GM21529 (cell line): Measurements from ENCODE around the gene PCDHGA12.
"Not testable (repeated sequence)": the region's sequence is repeated elsewhere in the genome, so short reads cannot be mapped to it uniquely, and the experiment has no call there.

Source experiments
- ATAC-seq: cut with Tn5 transposase; IDR thresholded peaks from one replicate; pipeline ENCODE4 v1.9.1; 2021; ENCODE audit not compliant: unreplicated experiment

Gene PCDHGA12

DNA sequence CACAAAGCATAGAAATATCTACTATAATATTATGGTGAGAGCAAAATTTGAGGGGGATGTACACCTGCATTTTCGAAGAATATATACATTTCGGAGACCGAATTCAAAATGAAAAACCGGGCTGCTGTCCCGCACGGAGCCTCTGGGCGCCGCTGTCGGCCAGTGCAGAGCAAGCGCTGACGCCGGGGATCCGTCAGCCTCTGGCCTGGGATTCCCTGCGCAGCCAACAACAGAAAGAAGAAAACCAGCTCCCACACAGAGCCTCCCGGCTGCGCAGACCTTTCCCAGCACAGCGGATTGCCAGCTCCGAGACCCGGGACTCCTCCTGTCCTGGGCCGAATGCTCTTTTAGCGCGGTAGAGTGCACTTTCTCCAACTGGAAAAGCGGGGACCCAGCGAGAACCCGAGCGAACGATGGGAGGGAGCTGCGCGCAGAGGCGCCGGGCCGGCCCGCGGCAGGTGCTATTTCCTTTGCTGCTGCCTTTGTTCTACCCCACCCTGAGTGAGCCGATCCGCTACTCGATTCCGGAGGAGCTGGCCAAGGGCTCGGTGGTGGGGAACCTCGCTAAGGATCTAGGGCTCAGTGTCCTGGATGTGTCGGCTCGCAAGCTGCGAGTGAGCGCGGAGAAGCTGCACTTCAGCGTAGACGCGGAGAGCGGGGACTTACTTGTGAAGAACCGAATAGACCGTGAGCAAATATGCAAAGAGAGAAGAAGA is 22.4 kb upstream of the PCDHGA12 start, which contains the start of gene PCDHGB6:
Gene PCDHGB6 (plus strand): TSS at position 232 of the 716 bp plus-strand sequence. CDS start 182 bp downstream, at position 414.
- ATAC-seq: peak; percentile 75

DNA sequence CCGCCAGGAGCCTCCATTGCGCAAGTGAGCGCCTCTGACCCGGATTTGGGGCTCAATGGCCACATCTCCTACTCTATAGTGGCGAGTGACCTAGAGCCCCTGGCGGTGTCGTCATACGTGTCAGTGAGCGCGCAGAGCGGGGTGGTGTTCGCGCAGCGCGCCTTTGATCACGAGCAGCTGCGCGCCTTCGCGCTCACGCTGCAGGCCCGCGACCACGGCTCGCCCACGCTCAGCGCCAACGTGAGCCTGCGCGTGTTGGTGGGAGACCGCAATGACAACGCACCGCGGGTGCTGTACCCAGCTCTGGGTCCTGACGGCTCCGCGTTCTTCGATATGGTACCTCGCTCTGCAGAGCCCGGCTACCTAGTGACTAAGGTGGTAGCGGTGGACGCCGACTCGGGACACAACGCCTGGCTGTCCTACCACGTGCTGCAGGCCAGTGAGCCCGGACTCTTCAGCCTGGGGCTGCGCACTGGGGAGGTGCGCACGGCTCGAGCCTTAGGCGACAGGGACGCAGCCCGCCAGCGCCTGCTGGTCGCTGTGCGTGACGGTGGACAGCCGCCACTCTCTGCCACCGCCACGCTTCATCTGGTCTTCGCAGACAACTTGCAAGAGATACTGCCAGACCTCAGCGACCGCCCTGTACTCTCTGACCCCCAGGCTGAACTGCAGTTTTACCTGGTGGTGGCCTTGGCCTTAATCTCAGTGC is 20.6 kb upstream of the PCDHGA12 start:
- ATAC-seq: no peak

- no peak for ATAC-seq
These were observed 18.7 kb upstream of the PCDHGA12 start for GRCh38 chr5:141411575-141411974.

GRCh38 chr5:141412854-141413539 is 17.3 kb upstream of the PCDHGA12 start, which contains the start of gene PCDHGA10:
TSS of gene PCDHGA10 (plus strand) at chr5:141412987. CDS start at chr5:141413176, 189 bp downstream.
- ATAC-seq: peak; percentile 68

DNA sequence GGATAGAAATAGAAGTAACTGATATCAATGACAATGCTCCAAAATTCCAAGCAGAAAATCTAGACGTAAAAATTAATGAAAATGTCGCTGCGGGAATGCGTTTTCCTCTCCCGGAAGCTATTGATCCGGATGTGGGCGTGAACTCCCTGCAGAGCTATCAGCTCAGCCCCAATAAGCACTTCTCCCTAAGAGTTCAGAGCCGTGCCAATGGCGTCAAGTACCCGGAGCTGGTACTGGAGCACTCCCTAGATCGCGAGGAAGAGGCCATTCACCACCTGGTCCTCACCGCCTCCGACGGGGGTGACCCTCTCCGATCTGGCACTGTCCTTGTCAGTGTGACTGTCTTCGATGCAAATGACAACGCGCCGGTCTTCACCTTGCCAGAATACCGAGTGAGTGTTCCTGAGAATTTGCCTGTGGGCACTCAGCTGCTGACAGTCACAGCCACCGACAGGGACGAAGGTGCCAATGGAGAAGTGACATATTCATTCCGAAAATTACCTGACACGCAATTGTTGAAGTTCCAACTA is 16.7 kb upstream of the PCDHGA12 start:
- ATAC-seq: no peak

- ATAC-seq: not testable (repeated sequence)
These were observed 15.6 kb upstream of the PCDHGA12 start for GRCh38 chr5:141414548-141415274.

DNA sequence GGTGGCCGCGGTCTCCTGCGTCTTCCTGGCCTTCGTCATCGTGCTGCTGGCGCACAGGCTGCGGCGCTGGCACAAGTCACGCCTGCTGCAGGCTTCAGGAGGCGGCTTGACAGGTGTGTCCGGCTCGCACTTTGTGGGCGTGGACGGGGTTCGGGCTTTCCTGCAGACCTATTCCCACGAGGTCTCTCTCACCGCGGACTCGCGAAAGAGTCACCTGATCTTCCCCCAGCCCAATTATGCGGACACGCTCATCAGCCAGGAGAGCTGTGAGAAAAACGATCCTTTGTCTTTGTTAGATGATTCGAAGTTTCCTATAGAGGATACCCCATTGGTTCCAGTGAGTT is 15.1 kb upstream of the PCDHGA12 start:
- ATAC-seq: not testable (repeated sequence)

GRCh38 chr5:141417494-141418172 is 12.7 kb upstream of the PCDHGA12 start, which contains the start of gene PCDHGB7:
TSS of gene PCDHGB7 (plus strand) at chr5:141417677. CDS start at chr5:141417860, 183 bp downstream.
- ATAC-seq: peak; percentile 73

DNA sequence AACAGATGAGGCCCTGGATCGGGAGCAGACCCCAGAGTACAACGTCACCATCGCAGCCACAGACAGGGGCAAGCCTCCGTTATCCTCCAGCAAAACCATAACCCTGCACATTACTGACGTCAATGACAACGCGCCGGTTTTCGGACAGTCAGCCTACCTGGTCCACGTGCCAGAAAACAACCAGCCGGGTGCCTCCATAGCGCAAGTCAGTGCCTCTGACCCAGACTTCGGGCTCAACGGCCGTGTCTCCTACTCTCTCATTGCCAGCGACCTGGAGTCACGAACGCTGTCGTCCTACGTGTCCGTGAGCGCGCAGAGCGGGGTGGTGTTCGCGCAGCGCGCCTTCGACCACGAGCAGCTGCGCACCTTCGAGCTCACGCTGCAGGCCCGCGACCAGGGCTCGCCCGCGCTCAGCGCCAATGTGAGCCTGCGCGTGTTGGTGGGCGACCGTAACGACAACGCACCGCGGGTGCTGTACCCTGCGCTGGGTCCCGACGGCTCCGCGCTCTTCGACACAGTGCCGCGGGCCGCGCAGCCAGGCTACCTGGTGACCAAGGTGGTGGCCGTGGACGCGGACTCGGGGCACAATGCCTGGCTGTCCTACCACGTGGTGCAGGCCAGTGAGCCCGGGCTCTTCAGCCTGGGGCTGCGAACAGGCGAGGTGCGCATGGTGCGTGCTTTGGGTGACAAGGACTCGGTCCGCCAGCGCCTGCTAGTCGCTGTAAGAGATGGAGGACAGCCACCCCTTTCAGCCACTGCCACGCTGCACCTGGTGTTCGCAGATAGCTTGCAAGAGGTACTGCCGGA is 11.0 kb upstream of the PCDHGA12 start:
- no peak for ATAC-seq

DNA sequence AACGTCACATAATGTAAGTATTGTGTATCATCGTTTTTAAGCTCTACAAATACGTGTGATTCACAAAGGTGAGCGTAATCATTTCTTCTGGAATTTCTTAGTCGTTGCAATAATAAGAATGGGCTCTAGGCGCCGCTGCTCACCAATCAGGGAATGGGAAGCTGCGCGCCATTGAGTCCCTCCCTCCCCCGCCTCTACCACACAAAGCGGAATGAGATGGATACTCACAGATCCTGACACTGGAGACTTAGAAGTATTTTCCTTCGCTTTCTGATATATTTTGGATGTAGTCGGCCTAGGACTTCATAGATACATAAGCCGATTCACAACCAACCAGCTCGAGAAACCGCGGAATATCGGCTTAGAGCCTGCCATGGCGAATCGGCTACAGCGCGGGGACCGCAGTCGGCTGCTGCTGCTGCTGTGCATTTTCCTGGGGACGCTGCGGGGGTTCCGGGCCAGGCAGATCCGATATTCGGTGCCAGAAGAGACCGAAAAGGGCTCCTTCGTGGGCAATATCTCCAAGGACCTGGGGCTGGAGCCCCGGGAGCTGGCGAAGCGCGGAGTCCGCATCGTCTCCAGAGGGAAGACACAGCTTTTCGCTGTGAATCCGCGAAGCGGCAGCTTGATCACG is 9.3 kb upstream of the PCDHGA12 start, which contains the start of gene PCDHGA11:
Gene PCDHGA11 (plus strand): TSS at position 197 of the 634 bp plus-strand sequence. CDS start 177 bp downstream, at position 374.
- no peak for ATAC-seq

DNA sequence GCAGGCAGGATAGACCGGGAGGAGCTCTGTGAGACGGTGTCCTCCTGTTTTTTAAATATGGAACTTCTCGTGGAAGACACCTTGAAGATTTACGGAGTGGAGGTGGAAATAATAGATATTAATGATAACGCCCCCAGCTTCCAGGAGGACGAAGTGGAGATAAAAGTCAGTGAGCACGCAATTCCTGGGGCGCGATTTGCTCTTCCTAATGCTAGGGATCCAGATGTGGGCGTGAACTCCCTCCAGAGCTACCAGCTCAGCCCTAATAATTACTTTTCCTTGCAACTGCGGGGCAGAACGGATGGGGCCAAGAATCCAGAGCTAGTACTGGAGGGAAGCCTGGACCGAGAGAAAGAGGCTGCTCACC is 8.8 kb upstream of the PCDHGA12 start:
- no peak for ATAC-seq

- ATAC-seq: no peak
These were observed 7.5 kb upstream of the PCDHGA12 start for GRCh38 chr5:141422742-141423291.

GRCh38 chr5:141427783-141428426 is 2.4 kb upstream of the PCDHGA12 start:
- ATAC-seq: no peak

- ATAC-seq: peak; percentile 32
These were observed 979 bp downstream of the PCDHGA12 start for GRCh38 chr5:141431286-141431685.

DNA sequence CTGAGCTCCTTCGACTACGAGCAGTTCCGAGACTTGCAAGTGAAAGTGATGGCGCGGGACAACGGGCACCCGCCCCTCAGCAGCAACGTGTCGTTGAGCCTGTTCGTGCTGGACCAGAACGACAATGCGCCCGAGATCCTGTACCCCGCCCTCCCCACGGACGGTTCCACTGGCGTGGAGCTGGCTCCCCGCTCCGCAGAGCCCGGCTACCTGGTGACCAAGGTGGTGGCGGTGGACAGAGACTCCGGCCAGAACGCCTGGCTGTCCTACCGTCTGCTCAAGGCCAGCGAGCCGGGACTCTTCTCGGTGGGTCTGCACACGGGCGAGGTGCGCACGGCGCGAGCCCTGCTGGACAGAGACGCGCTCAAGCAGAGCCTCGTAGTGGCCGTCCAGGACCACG is 2.0 kb downstream of the PCDHGA12 start:
- not testable (repeated sequence) for ATAC-seq

GRCh38 chr5:141432726-141433125 is 2.4 kb downstream of the PCDHGA12 start:
- not testable (repeated sequence) for ATAC-seq

GRCh38 chr5:141434006-141434405 is 3.7 kb downstream of the PCDHGA12 start:
- no peak for ATAC-seq

DNA sequence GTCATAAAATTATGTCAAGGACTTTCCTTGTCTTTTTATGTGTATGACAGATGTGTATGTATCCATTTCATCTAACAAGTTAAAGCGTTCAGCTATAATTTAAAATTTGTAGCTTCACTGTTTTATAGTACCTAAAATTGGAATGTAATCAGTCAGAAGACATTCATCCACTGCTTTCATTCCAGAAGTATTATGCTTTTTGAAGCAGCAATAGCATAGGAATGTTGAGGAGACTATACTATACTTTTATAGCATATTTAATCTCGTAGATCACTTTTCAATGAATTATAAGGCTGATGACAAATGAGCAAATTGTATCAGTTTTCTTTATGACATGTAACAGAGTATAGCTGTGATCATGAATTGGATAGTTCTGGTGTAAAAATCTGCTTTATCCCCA is 6.9 kb downstream of the PCDHGA12 start:
- no peak for ATAC-seq
